IMR-90 (cell line): Measurements from ENCODE around the gene PKHD1. TPM values are rescaled to one million over a fixed set of nuclear protein-coding genes. Genes with fewer than 3 reads are reported as not detected.

ENCODE experiments used
- ATAC-seq: fragments of 200-7000 bp; cut with Tn5 transposase; 2 replicates; pipeline ENCODE4 v1.9.1; 2020; ENCODE audit warnings: low read depth, mild to moderate bottlenecking, moderate library complexity
- BruUV-seq: library from RNA; stranded (reverse); fragments of 400-500 nt; replicated peaks from 2 replicates; lab custom pipeline; 2021; lab: Mats Ljungman, UMichigan
- CTCF ChIA-PET: fragments of 300-600 bp; formaldehyde crosslinking; extraction: SDS; loops from one replicate; lab custom pipeline; 2021; ENCODE audit warnings: antibody characterized with exemption; lab: Yijun Ruan, JAX
- POLR2A ChIA-PET: fragments of 300-600 bp; sonication (Branson Sonifier 250); formaldehyde crosslinking; loops from one replicate; lab custom pipeline; 2022; ENCODE audit warnings: antibody characterized with exemption; ENCODE audit not compliant: unreplicated experiment; lab: Charles Lee
- DNase-seq: peaks from one replicate; pipeline ENCODE4 v3.0.0; 2013
- H2AFZ ChIP-seq: replicated peaks from 2 replicates; pipeline ENCODE3; 2013; ENCODE audit warnings: low read length, mild to moderate bottlenecking; ENCODE audit not compliant: poor library complexity
- H2AK5ac ChIP-seq: 2 replicates; pipeline ENCODE4 v1.6.1; 2013; ENCODE audit warnings: low read depth, low read length, inconsistent platforms
- H2AK9ac ChIP-seq: replicated peaks from 2 replicates; pipeline ENCODE3; 2013; ENCODE audit warnings: mild to moderate bottlenecking, low read depth, low read length, moderate library complexity; ENCODE audit not compliant: poor library complexity
- H2BK120ac ChIP-seq: 2 replicates; pipeline ENCODE4 v1.6.1; 2013; ENCODE audit warnings: low read depth, low read length, inconsistent platforms
- H2BK15ac ChIP-seq: 3 replicates; pipeline ENCODE4 v1.6.1; 2013; ENCODE audit warnings: low read depth, low read length, inconsistent platforms
- H2BK20ac ChIP-seq: 2 replicates; pipeline ENCODE4 v1.6.1; 2013; ENCODE audit warnings: low read depth, mild to moderate bottlenecking, inconsistent platforms, low read length, moderate library complexity
- H2BK5ac ChIP-seq: 2 replicates; pipeline ENCODE4 v1.6.1; 2013; ENCODE audit warnings: mild to moderate bottlenecking, low read depth, low read length, inconsistent platforms; ENCODE audit not compliant: poor library complexity, severe bottlenecking
- H3K14ac ChIP-seq: replicated peaks from 2 replicates; pipeline ENCODE4 v1.6.1; 2013; ENCODE audit warnings: low read depth, low read length, inconsistent platforms
- H3K18ac ChIP-seq: 2 replicates; pipeline ENCODE4 v1.6.1; 2013; ENCODE audit warnings: low read depth, low read length, control low read depth
- H3K23ac ChIP-seq: 2 replicates; pipeline ENCODE4 v1.6.1; 2013; ENCODE audit warnings: low read depth, low read length, inconsistent platforms
- H3K27ac ChIP-seq: 2 replicates; pipeline ENCODE4 v1.5.1; 2013; ENCODE audit warnings: mild to moderate bottlenecking, control low read depth, low read length; ENCODE audit not compliant: insufficient read depth
- H3K27me3 ChIP-seq: 2 replicates; pipeline ENCODE4 v1.6.1; 2013; ENCODE audit warnings: low read length; ENCODE audit not compliant: control insufficient read depth, insufficient read depth
- H3K36me3 ChIP-seq: 2 replicates; pipeline ENCODE4 v1.6.1; 2013; ENCODE audit warnings: low read length, mixed read lengths; ENCODE audit not compliant: control insufficient read depth, insufficient read depth
- H3K4ac ChIP-seq: 2 replicates; pipeline ENCODE4 v1.6.1; 2013; ENCODE audit warnings: low read depth, low read length, inconsistent platforms
- H3K4me1 ChIP-seq: 2 replicates; pipeline ENCODE4 v1.6.1; 2013; ENCODE audit warnings: low read length, mixed read lengths; ENCODE audit not compliant: control insufficient read depth, insufficient read depth
- H3K4me2 ChIP-seq: 2 replicates; pipeline ENCODE4 v1.6.1; 2013; ENCODE audit warnings: low read depth, mild to moderate bottlenecking, control low read depth, low read length, moderate library complexity
- H3K4me3 ChIP-seq: 2 replicates; pipeline ENCODE4 v1.5.1; 2013; ENCODE audit warnings: low read depth, mild to moderate bottlenecking, control low read depth, low read length, moderate library complexity; ENCODE audit not compliant: insufficient read depth
- H3K56ac ChIP-seq: 2 replicates; pipeline ENCODE4 v1.6.1; 2013; ENCODE audit warnings: low read length, inconsistent platforms; ENCODE audit not compliant: insufficient read depth; ENCODE audit errors: extremely low read depth
- H3K79me1 ChIP-seq, 2 experiments: 2 replicates each; pipeline ENCODE4 v1.6.1; 2013; ENCODE audit warnings: low read length in 2 of 2, inconsistent platforms in 1 of 2, low read depth in 1 of 2
- H3K9ac ChIP-seq: 2 replicates; pipeline ENCODE4 v1.6.1; 2013; ENCODE audit warnings: low read depth, low read length, control low read depth
- H3K9me1 ChIP-seq: 2 replicates; pipeline ENCODE4 v1.6.1; 2013; ENCODE audit warnings: low read length, inconsistent platforms; ENCODE audit not compliant: insufficient read depth
- H3K9me3 ChIP-seq: 2 replicates; pipeline ENCODE4 v1.6.1; 2013; ENCODE audit warnings: low read length; ENCODE audit not compliant: control insufficient read depth, insufficient read depth
- H4K20me1 ChIP-seq: 2 replicates; pipeline ENCODE4 v1.6.1; 2013; ENCODE audit warnings: low read length, inconsistent platforms; ENCODE audit not compliant: insufficient read depth
- H4K5ac ChIP-seq: 2 replicates; pipeline ENCODE4 v1.6.1; 2013; ENCODE audit warnings: mild to moderate bottlenecking, low read depth, low read length, control low read depth
- H4K8ac ChIP-seq, 2 experiments: 2 replicates each; pipeline ENCODE4 v1.6.1; 2013; ENCODE audit warnings: low read depth in 2 of 2, low read length in 2 of 2, control low read depth in 1 of 2, inconsistent platforms in 1 of 2
- H4K91ac ChIP-seq: 2 replicates; pipeline ENCODE4 v1.6.1; 2013; ENCODE audit warnings: low read depth, low read length, inconsistent platforms; ENCODE audit not compliant: insufficient read depth
- BHLHE40 ChIP-seq: fragments of 150-350 bp; IDR thresholded peaks from 2 replicates; pipeline ENCODE4 v1.6.1; 2016; ENCODE audit warnings: mild to moderate bottlenecking, low read depth, low read length
- CEBPB ChIP-seq: IDR thresholded peaks from 2 replicates; pipeline ENCODE4 v1.6.1; 2012; ENCODE audit warnings: low read depth, low read length, improper control_type of control experiment
- CHD1 ChIP-seq: IDR thresholded peaks from 2 replicates; pipeline ENCODE4 v1.6.1; 2012; ENCODE audit warnings: low read depth, low read length, improper control_type of control experiment
- CTCF ChIP-seq: conservative IDR thresholded peaks from 2 replicates; pipeline ENCODE4 v1.5.1; 2012; ENCODE audit warnings: mild to moderate bottlenecking, low read depth, low read length, improper control_type of control experiment
- ELK1 ChIP-seq: fragments of 150-350 bp; IDR thresholded peaks from 2 replicates; pipeline ENCODE4 v1.6.1; 2016; ENCODE audit warnings: low read depth, mild to moderate bottlenecking, low read length, moderate library complexity, borderline replicate concordance
- FOS ChIP-seq: fragments of 150-350 bp; IDR thresholded peaks from 2 replicates; pipeline ENCODE4 v1.6.1; 2016; ENCODE audit warnings: low read depth, low read length
- MAFK ChIP-seq: IDR thresholded peaks from 2 replicates; pipeline ENCODE4 v1.6.1; 2012; ENCODE audit warnings: low read depth, low read length, improper control_type of control experiment
- MAZ ChIP-seq: IDR thresholded peaks from 2 replicates; pipeline ENCODE4 v1.6.1; 2012; ENCODE audit warnings: low read depth, mild to moderate bottlenecking, low read length, improper control_type of control experiment, moderate library complexity, borderline replicate concordance
- MXI1 ChIP-seq: IDR thresholded peaks from 2 replicates; pipeline ENCODE4 v1.6.1; 2012; ENCODE audit warnings: low read depth, mild to moderate bottlenecking, low read length, moderate library complexity, borderline replicate concordance
- NFE2L2 ChIP-seq: fragments of 150-350 bp; IDR thresholded peaks from 2 replicates; pipeline ENCODE4 v1.6.1; 2016; ENCODE audit warnings: low read depth, mild to moderate bottlenecking, low read length
- POLR2A ChIP-seq: IDR thresholded peaks from 2 replicates; pipeline ENCODE4 v1.6.1; 2012; ENCODE audit warnings: mild to moderate bottlenecking, low read depth, low read length
- RAD21 ChIP-seq: IDR thresholded peaks from 2 replicates; pipeline ENCODE4 v1.6.1; 2012; ENCODE audit warnings: low read length, improper control_type of control experiment
- RCOR1 ChIP-seq: IDR thresholded peaks from 2 replicates; pipeline ENCODE4 v1.6.1; 2012; ENCODE audit warnings: mild to moderate bottlenecking, low read length, improper control_type of control experiment; ENCODE audit not compliant: insufficient replicate concordance
- RFX5 ChIP-seq: IDR thresholded peaks from 2 replicates; pipeline ENCODE4 v1.8.0; 2012; ENCODE audit warnings: low read depth, mild to moderate bottlenecking, low read length, moderate library complexity
- SMC3 ChIP-seq: fragments of 150-350 bp; IDR thresholded peaks from 2 replicates; pipeline ENCODE4 v1.6.1; 2016; ENCODE audit warnings: low read depth, mild to moderate bottlenecking, antibody characterized with exemption, low read length, moderate library complexity
- dilution Hi-C: fragments of 300-500 bp; cut with HindIII; formaldehyde crosslinking; loops from one replicate; pipeline ENCODE4 v1.14.3; 2018; ENCODE audit warnings: low sequenced_read_pairs; ENCODE audit not compliant: unreplicated experiment
- in situ Hi-C: fragments of 300-500 bp; cut with MboI; formaldehyde crosslinking; loops from 3 replicates; pipeline ENCODE4 v1.14.3; 2019; ENCODE audit warnings: low sequenced_read_pairs, inconsistent platforms, mixed read lengths
- intact Hi-C: fragments of 100-400 bp; cut with micrococcal nuclease; formaldehyde crosslinking; loops from 2 replicates; pipeline ENCODE4 v1.10.0; 2022
- polyA plus RNA-seq, 3 experiments: library from polyadenylated mRNA; depleted of rRNA; stranded (reverse); fragments of >200 nt; gene quantifications; 2 replicates each; pipeline ENCODE4 v1.2.3, GENCODE V29; 2012; ENCODE audit warnings: low replicate concordance in 1 of 3
- total RNA-seq: library from RNA; depleted of rRNA; stranded (reverse); fragments of >200 nt; gene quantifications from 2 replicates; pipeline ENCODE4 v1.2.3, GENCODE V29; 2012
- TF ChIP-seq, protein P1 (sequence below): fragments of 150-350 bp; IDR thresholded peaks from 2 replicates; pipeline ENCODE4 v1.6.1; 2017; ENCODE audit warnings: mild to moderate bottlenecking, antibody characterized with exemption, low read length, low read depth

The PKHD1 gene
- total and polyA plus RNA-seq, 2 of the 4 experiments (the other 2 are of a cell fraction): not detected

DNA sequence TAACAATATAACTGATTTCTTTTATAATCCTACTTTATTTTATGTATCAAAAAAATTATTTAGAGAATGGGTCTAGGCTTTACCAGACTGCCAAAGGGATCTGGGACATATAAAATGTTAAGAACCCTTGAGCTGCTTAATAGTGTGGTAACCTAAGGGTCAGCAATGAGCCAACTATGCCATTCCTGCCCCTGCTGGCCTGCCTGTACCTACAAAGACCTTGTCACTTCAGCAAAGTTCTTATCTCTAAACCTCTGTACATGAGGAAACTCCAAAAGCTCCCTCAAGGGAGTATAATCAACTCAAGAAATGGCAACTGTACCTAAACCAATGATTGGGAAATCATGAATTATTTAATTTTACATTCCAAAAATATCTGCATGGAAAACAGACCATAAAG lies 266.9 kb downstream of the PKHD1 start:
- Histone ChIP-seq H3K4me2 (no peak overlapping the region), H3K9ac (no peak overlapping the region), H4K8ac (no peak overlapping the region), H4K91ac (no peak overlapping the region), H3K4me1 (no peaks in the 10 kb centered on the region), H3K23ac (no peak overlapping the region), H3K9me3 (no peaks in the 10 kb centered on the region), H2AK5ac (no peak overlapping the region), H3K4me3 (no peak overlapping the region), H2AK9ac (no peak overlapping the region), H4K20me1 (no peaks in the 10 kb centered on the region), H2BK15ac (no peak overlapping the region), H3K9me1 (no peaks in the 10 kb centered on the region), H3K56ac (no peak overlapping the region), H3K27ac (no peak overlapping the region), H3K18ac (no peak overlapping the region), H3K14ac (no peak overlapping the region), H3K36me3 (no peaks in the 10 kb centered on the region), H2AFZ (no peak overlapping the region), H3K4ac (no peak overlapping the region), H2BK120ac (no peak overlapping the region), H3K79me1 (no peaks in the 10 kb centered on the region), H2BK20ac (no peak overlapping the region), H3K27me3 (no peaks in the 10 kb centered on the region), H2BK5ac (no peak overlapping the region), H4K5ac (no peak overlapping the region)
- intact Hi-C loops: no loop called here
- no peak for DNase-seq
- dilution Hi-C loops: no loop called here
- BruUV-seq: no TSS peak
- no peak for ATAC-seq
- POLR2A ChIA-PET: no interaction called here
- no peak for TF ChIP-seq POLR2A
- no peak for TF ChIP-seq MAZ
- TF ChIP-seq ELK1: no peak
- no peak for TF ChIP-seq SMC3
- TF ChIP-seq RCOR1: no peak
- no peak for TF ChIP-seq FOS
- no peak for TF ChIP-seq NFE2L2
- TF ChIP-seq CEBPB: no peak
- no peak for TF ChIP-seq MAFK
- TF ChIP-seq, protein P1, sequence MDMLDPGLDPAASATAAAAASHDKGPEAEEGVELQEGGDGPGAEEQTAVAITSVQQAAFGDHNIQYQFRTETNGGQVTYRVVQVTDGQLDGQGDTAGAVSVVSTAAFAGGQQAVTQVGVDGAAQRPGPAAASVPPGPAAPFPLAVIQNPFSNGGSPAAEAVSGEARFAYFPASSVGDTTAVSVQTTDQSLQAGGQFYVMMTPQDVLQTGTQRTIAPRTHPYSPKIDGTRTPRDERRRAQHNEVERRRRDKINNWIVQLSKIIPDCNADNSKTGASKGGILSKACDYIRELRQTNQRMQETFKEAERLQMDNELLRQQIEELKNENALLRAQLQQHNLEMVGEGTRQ: no peak
- TF ChIP-seq BHLHE40: no peak
- TF ChIP-seq CTCF: no peak
- TF ChIP-seq RFX5: no peak
- TF ChIP-seq RAD21: no peak
- TF ChIP-seq MXI1: no peak
- TF ChIP-seq CHD1: no peak
- in situ Hi-C loops: no loop called here
- CTCF ChIA-PET: no interaction called here
